ENCODE measurements around the gene CELA3A.
A peak's percentile ranks its signal among the peaks of the same experiment; 100 is the strongest.

The CELA3A gene

DNA sequence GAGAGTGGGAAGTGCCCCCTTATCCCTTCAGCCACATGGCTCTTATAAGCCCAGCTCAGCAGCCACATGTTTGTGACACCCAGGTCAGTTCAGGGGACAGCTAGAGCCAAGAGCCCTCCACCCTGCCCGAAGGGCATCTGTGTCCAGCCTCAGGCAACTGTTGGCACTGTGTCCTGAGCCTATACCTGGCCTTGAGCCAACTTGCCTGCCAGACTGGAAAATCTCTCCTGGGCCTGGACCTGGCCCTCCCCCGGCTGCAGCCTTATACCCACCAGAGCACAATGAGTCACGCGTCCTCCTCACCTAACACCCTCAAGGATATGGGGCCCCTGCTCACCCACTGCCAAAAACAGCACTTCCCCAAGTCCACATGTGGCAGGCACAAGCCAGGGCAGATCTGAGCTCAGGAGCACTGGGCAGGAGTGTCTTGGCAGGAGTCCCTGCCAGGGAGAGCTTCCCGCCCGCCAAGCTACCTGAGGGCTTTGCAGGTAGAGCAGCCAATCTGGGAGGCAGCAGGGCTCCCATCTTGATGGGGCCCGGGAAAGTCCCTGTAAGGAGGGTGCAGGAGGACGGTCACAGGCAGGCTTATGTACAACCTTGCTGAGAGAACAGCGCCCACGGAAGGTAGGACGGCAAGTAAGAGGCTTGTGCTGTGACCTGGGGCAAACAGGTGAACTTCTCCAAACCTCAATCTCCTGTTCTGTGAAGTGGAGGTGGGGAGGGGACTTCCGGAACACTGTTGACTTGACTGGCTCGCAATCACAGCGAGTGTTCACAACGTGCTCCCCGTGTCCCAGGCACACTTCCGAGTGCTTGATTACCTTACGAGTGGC lies 44.5 kb upstream of the CELA3A start:
- H3K4me3 ChIP-seq (IDR thresholded peaks at IDR 0.05; ENCODE audit: insufficient read depth, low read depth, low read length) = no peak overlapping the region
- no peaks in the 10 kb centered on the region for H3K36me3 ChIP-seq (ENCODE audit: insufficient read depth)
- TF ChIP-seq, protein P1, sequence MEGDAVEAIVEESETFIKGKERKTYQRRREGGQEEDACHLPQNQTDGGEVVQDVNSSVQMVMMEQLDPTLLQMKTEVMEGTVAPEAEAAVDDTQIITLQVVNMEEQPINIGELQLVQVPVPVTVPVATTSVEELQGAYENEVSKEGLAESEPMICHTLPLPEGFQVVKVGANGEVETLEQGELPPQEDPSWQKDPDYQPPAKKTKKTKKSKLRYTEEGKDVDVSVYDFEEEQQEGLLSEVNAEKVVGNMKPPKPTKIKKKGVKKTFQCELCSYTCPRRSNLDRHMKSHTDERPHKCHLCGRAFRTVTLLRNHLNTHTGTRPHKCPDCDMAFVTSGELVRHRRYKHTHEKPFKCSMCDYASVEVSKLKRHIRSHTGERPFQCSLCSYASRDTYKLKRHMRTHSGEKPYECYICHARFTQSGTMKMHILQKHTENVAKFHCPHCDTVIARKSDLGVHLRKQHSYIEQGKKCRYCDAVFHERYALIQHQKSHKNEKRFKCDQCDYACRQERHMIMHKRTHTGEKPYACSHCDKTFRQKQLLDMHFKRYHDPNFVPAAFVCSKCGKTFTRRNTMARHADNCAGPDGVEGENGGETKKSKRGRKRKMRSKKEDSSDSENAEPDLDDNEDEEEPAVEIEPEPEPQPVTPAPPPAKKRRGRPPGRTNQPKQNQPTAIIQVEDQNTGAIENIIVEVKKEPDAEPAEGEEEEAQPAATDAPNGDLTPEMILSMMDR (conservative IDR thresholded peaks at IDR 0.05; ENCODE audit: low read depth, low read length) = no peak
- peaks cover 6% of the 10 kb centered on the region; the same call in 1 of the 2 replicates for H3K27me3 ChIP-seq (ENCODE audit: insufficient read depth, low read depth)
- H3K27ac ChIP-seq = no peak overlapping the region
- H4K20me1 ChIP-seq (ENCODE audit: insufficient read depth) = no peaks in the 10 kb centered on the region
- no peak overlapping the region for H3K9ac ChIP-seq
- H2AFZ ChIP-seq (ENCODE audit: low read depth) = no peak overlapping the region
- no peaks in the 10 kb centered on the region for H3K4me1 ChIP-seq (ENCODE audit: low read depth, poor library complexity, severe bottlenecking)
- H3K4me2 ChIP-seq = no peak overlapping the region
- H3K79me2 ChIP-seq (ENCODE audit: insufficient read depth, low read depth) = no peaks in the 10 kb centered on the region

DNA sequence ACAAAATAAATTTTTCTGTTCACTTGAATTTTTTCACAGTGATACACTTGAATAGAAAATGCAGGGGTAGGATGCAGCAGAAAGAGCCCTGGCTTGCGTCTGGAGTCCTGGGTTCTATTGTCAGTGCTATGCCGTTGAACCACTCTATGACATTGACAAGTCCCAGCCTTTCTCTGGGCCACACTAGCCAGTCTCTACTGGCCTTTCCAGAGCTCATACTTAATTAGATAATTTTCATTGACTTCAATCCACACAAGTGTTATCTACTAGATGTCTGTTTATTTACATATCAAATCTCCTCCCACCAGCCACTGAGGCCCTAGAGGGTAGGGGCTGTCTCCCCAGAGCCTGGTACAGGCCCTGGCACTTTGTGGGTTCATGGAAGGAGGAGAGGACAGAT lies 40.1 kb upstream of the CELA3A start:
- Histone ChIP-seq H3K27me3 (ENCODE audit: insufficient read depth, low read depth) (0 out of 2 replicates have a peak, but pooled peaks cover 2% of the 10 kb centered on the region), H4K20me1 (ENCODE audit: insufficient read depth) (no peaks in the 10 kb centered on the region), H3K9ac (no peak overlapping the region), H3K4me1 (ENCODE audit: low read depth, poor library complexity, severe bottlenecking) (no peaks in the 10 kb centered on the region), H3K27ac (no peak overlapping the region), H2AFZ (ENCODE audit: low read depth) (no peak overlapping the region), H3K4me3 (IDR thresholded peaks at IDR 0.05; ENCODE audit: insufficient read depth, low read depth, low read length) (no peak overlapping the region), H3K79me2 (ENCODE audit: insufficient read depth, low read depth) (no peaks in the 10 kb centered on the region), H3K4me2 (no peak overlapping the region), H3K36me3 (ENCODE audit: insufficient read depth) (no peaks in the 10 kb centered on the region)
- TF ChIP-seq, protein P1 (conservative IDR thresholded peaks at IDR 0.05; ENCODE audit: low read depth, low read length) = no peak

DNA sequence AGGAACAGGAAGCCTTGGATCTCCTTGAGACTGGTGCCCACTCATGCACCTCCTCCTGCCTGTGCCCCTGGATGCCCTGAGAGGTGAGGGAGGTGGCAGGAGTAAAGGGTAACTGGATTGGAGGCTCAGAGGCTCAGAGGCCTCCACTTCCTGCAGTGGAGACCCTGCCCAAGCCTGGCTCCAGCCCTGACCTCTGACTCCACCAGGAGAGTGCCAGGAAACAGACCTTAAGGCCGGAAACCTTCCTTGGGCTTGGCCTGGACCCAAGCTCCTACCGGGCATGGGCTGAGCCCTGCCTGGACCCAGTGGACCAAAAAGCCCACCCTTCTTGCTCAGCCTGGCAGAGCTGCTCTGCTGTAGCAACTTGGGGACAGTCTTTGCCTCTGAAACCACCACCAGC lies 39.7 kb upstream of the CELA3A start:
- H3K4me1 ChIP-seq (ENCODE audit: low read depth, poor library complexity, severe bottlenecking) = no peaks in the 10 kb centered on the region
- no peak overlapping the region for H3K4me3 ChIP-seq (IDR thresholded peaks at IDR 0.05; ENCODE audit: insufficient read depth, low read depth, low read length)
- H3K27me3 ChIP-seq (ENCODE audit: insufficient read depth, low read depth) = 0 out of 2 replicates have a peak, but pooled peaks cover 2% of the 10 kb centered on the region
- H3K36me3 ChIP-seq (ENCODE audit: insufficient read depth) = no peaks in the 10 kb centered on the region
- TF ChIP-seq, protein P1 (conservative IDR thresholded peaks at IDR 0.05; ENCODE audit: low read depth, low read length) = no peak
- no peak overlapping the region for H2AFZ ChIP-seq (ENCODE audit: low read depth)
- H3K9ac ChIP-seq = no peak overlapping the region
- H3K4me2 ChIP-seq = no peak overlapping the region
- no peaks in the 10 kb centered on the region for H3K79me2 ChIP-seq (ENCODE audit: insufficient read depth, low read depth)
- no peaks in the 10 kb centered on the region for H4K20me1 ChIP-seq (ENCODE audit: insufficient read depth)
- no peak overlapping the region for H3K27ac ChIP-seq

DNA sequence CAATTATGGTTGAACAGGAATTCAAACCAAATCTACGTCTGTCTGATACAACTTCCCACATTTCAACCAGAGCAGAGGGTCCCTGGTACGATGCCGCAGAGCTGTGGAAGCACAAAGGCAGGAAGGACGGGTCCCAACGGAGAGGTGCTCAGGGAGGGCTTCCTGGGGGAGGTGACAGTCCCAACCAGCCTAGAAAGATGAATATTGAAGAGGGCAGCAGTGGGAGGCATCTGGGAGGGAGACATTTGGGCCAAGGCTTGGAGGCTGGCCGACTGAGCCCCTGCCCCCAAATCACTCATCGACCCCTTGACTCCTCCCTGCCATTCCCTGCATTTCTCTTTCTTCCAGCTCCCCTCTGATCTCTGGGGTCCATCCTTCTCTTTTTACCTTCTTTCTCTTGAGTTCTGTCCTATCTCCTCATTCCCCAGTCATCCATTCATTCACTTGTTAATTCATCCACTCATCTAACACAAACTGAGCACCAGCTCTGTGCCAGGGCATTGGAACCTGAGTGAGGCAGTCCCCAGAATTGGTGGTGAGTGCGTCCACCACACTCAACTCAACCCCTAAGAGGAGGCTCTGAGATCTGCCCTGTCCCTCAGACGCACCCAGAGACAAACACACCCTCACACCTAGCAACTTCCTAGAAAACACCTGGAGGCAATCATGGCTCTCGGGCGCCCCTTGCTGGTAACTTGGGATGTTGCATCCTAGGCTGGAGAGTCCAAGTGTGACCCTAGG lies 37.8 kb upstream of the CELA3A start:
- Histone ChIP-seq H3K4me2 (no peak overlapping the region), H3K9ac (no peak overlapping the region), H3K79me2 (ENCODE audit: insufficient read depth, low read depth) (no peaks in the 10 kb centered on the region), H3K27me3 (ENCODE audit: insufficient read depth, low read depth) (0 out of 2 replicates have a peak, but pooled peaks cover 2% of the 10 kb centered on the region), H3K27ac (no peak overlapping the region), H4K20me1 (ENCODE audit: insufficient read depth) (no peaks in the 10 kb centered on the region), H3K4me3 (IDR thresholded peaks at IDR 0.05; ENCODE audit: insufficient read depth, low read depth, low read length) (no peak overlapping the region), H2AFZ (ENCODE audit: low read depth) (peak overlapping the region; percentile 45; the same call in 1 of the 2 replicates), H3K36me3 (ENCODE audit: insufficient read depth) (no peaks in the 10 kb centered on the region), H3K4me1 (ENCODE audit: low read depth, poor library complexity, severe bottlenecking) (no peaks in the 10 kb centered on the region)
- TF ChIP-seq, protein P1 (conservative IDR thresholded peaks at IDR 0.05; ENCODE audit: low read depth, low read length) = peak; percentile 87

Measured in KMS-11 (cell line).